Measurements from ENCODE around the gene CDH15. TPM values are rescaled to one million over a fixed set of nuclear protein-coding genes. Genes with fewer than 3 reads are reported as not detected.

CDH15 gene
- total and polyA plus RNA-seq, 2 of the 13 experiments (the other 11 are each of a cell fraction or from before 2014, with no cell fraction given) = 0.74 to 2.2 TPM

DNA sequence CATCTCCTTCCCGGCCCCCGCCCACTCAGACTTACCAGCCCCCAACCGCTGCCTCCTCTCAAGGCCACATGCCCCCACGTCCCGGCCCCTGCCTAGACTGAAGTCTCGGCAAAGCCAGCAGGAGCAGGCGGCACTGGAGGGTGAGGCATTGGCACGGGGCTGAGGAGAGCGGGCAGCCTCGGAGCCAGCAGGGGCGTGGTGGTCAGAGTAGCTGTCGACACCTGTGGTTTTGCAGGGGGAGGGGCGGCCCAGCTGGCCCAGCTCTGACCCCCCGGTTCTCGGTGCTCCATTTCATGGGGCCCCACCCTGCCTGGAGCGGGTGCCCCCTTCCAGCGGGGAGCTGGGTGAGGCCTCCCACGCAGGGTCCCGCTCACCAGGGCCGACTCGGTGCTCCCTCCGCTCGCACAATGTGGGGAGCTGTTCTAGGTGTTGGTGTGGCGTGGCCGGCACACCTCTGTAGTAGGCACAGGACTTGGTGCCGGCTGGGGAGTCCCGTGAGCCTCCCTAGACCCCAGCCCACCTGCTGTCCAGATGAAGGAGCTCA lies 4.7 kb downstream of the CDH15 start (continued):
- TF ChIP-seq, protein P1, sequence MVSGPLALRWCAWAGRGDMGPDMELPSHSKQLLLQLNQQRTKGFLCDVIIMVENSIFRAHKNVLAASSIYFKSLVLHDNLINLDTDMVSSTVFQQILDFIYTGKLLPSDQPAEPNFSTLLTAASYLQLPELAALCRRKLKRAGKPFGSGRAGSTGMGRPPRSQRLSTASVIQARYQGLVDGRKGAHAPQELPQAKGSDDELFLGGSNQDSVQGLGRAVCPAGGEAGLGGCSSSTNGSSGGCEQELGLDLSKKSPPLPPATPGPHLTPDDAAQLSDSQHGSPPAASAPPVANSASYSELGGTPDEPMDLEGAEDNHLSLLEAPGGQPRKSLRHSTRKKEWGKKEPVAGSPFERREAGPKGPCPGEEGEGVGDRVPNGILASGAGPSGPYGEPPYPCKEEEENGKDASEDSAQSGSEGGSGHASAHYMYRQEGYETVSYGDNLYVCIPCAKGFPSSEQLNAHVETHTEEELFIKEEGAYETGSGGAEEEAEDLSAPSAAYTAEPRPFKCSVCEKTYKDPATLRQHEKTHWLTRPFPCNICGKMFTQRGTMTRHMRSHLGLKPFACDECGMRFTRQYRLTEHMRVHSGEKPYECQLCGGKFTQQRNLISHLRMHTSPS (CRISPR knock-in tag; IDR thresholded peaks at IDR 0.05; ENCODE audit: low read depth) = peak; percentile 45; the same call in 1 of the 2 replicates
- 0 out of 2 replicates have a peak, but pooled peaks have one; percentile 13 for TF ChIP-seq PCBP1 (IDR thresholded peaks at IDR 0.05; ENCODE audit: borderline replicate concordance, low read depth, low read length)
- TF ChIP-seq, protein P2, sequence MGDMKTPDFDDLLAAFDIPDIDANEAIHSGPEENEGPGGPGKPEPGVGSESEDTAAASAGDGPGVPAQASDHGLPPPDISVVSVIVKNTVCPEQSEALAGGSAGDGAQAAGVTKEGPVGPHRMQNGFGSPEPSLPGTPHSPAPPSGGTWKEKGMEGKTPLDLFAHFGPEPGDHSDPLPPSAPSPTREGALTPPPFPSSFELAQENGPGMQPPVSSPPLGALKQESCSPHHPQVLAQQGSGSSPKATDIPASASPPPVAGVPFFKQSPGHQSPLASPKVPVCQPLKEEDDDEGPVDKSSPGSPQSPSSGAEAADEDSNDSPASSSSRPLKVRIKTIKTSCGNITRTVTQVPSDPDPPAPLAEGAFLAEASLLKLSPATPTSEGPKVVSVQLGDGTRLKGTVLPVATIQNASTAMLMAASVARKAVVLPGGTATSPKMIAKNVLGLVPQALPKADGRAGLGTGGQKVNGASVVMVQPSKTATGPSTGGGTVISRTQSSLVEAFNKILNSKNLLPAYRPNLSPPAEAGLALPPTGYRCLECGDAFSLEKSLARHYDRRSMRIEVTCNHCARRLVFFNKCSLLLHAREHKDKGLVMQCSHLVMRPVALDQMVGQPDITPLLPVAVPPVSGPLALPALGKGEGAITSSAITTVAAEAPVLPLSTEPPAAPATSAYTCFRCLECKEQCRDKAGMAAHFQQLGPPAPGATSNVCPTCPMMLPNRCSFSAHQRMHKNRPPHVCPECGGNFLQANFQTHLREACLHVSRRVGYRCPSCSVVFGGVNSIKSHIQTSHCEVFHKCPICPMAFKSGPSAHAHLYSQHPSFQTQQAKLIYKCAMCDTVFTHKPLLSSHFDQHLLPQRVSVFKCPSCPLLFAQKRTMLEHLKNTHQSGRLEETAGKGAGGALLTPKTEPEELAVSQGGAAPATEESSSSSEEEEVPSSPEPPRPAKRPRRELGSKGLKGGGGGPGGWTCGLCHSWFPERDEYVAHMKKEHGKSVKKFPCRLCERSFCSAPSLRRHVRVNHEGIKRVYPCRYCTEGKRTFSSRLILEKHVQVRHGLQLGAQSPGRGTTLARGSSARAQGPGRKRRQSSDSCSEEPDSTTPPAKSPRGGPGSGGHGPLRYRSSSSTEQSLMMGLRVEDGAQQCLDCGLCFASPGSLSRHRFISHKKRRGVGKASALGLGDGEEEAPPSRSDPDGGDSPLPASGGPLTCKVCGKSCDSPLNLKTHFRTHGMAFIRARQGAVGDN (CRISPR knock-in tag; IDR thresholded peaks at IDR 0.05) = peak; percentile 10; the same call in 1 of the 2 replicates
- 0 out of 2 replicates have a peak, but pooled peaks have one; percentile 45 for TF ChIP-seq BRD4 (CRISPR knock-in tag; IDR thresholded peaks at IDR 0.05)
- no peak for TF ChIP-seq FOXK2 (IDR thresholded peaks at IDR 0.05)
- TF ChIP-seq, protein P3, sequence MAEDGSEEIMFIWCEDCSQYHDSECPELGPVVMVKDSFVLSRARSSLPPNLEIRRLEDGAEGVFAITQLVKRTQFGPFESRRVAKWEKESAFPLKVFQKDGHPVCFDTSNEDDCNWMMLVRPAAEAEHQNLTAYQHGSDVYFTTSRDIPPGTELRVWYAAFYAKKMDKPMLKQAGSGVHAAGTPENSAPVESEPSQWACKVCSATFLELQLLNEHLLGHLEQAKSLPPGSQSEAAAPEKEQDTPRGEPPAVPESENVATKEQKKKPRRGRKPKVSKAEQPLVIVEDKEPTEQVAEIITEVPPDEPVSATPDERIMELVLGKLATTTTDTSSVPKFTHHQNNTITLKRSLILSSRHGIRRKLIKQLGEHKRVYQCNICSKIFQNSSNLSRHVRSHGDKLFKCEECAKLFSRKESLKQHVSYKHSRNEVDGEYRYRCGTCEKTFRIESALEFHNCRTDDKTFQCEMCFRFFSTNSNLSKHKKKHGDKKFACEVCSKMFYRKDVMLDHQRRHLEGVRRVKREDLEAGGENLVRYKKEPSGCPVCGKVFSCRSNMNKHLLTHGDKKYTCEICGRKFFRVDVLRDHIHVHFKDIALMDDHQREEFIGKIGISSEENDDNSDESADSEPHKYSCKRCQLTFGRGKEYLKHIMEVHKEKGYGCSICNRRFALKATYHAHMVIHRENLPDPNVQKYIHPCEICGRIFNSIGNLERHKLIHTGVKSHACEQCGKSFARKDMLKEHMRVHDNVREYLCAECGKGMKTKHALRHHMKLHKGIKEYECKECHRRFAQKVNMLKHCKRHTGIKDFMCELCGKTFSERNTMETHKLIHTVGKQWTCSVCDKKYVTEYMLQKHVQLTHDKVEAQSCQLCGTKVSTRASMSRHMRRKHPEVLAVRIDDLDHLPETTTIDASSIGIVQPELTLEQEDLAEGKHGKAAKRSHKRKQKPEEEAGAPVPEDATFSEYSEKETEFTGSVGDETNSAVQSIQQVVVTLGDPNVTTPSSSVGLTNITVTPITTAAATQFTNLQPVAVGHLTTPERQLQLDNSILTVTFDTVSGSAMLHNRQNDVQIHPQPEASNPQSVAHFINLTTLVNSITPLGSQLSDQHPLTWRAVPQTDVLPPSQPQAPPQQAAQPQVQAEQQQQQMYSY (CRISPR knock-in tag; IDR thresholded peaks at IDR 0.05) = no peak
- 0 out of 2 replicates have a peak, but pooled peaks have one; percentile 1 for TF ChIP-seq DR1 (CRISPR knock-in tag; IDR thresholded peaks at IDR 0.05)
- TF ChIP-seq MTF2 (CRISPR knock-in tag; IDR thresholded peaks at IDR 0.05; ENCODE audit: borderline replicate concordance) = peak; percentile 82
